Astrocyte of the cerebellum (primary cell): ENCODE measurements around the gene POLR2C.

Experiments
- DNase-seq: peaks from one replicate; pipeline ENCODE4 v3.0.0-alpha.2; 2011; ENCODE audit warnings: low read depth
- H3K4me3 ChIP-seq: 2 replicates; pipeline ENCODE4 v1.5.1; 2011; ENCODE audit warnings: mild to moderate bottlenecking, low read depth, low read length, moderate library complexity
- in situ Hi-C: cut with HindIII; loops from 2 replicates; pipeline ENCODE4 v1.10.0; 2017; ENCODE audit warnings: low sequenced_read_pairs
- TF ChIP-seq, protein P1 (sequence below): IDR thresholded peaks from 2 replicates; pipeline ENCODE4 v1.5.1; 2012; ENCODE audit warnings: low read length, low read depth, moderate library complexity, mild to moderate bottlenecking; ENCODE audit errors: missing control alignments

Gene POLR2C

DNA sequence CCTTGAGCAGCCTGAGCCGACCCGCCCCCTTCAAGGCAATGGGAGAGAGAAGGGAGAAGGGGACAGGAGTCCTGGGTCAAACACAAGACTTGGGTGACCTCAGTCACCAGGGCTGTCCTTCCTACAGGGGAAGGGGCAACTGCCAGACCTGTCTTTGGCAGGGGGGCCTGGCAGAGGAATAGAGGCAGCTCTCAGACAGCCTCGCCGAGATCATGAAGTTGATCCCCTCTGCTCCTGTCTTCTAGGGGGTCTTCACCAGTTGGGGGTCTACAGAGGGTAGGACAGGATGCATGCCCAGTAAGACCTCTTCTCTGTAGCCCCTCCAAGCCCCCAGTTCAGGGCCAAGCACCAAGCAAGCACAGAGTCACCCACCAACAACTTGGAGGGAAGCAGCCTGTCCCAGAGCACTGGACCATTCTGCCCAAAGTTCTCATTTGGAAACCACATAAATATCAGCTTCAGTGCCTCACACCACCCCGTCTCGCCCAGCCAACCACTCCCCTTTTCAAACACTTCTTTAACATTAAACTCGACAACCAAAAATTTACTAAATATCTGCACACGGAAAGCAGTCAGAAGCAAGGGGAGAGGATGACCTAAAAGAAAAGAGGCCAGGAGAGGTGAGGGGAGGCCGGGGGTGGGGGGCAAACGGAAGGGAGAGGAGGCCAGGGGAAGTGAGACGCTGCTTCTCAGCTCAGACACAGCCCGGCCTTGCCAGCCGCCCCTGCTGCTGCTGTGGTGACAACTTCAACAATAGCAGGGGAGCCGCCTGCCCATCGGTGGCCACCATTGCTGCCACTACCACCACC is 16.1 kb downstream of the POLR2C start:
- H3K4me3 ChIP-seq = peak overlapping the region; percentile 46
- no peak for DNase-seq
- TF ChIP-seq, protein P1, sequence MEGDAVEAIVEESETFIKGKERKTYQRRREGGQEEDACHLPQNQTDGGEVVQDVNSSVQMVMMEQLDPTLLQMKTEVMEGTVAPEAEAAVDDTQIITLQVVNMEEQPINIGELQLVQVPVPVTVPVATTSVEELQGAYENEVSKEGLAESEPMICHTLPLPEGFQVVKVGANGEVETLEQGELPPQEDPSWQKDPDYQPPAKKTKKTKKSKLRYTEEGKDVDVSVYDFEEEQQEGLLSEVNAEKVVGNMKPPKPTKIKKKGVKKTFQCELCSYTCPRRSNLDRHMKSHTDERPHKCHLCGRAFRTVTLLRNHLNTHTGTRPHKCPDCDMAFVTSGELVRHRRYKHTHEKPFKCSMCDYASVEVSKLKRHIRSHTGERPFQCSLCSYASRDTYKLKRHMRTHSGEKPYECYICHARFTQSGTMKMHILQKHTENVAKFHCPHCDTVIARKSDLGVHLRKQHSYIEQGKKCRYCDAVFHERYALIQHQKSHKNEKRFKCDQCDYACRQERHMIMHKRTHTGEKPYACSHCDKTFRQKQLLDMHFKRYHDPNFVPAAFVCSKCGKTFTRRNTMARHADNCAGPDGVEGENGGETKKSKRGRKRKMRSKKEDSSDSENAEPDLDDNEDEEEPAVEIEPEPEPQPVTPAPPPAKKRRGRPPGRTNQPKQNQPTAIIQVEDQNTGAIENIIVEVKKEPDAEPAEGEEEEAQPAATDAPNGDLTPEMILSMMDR = no peak
- in situ Hi-C loops = no loop called here

DNA sequence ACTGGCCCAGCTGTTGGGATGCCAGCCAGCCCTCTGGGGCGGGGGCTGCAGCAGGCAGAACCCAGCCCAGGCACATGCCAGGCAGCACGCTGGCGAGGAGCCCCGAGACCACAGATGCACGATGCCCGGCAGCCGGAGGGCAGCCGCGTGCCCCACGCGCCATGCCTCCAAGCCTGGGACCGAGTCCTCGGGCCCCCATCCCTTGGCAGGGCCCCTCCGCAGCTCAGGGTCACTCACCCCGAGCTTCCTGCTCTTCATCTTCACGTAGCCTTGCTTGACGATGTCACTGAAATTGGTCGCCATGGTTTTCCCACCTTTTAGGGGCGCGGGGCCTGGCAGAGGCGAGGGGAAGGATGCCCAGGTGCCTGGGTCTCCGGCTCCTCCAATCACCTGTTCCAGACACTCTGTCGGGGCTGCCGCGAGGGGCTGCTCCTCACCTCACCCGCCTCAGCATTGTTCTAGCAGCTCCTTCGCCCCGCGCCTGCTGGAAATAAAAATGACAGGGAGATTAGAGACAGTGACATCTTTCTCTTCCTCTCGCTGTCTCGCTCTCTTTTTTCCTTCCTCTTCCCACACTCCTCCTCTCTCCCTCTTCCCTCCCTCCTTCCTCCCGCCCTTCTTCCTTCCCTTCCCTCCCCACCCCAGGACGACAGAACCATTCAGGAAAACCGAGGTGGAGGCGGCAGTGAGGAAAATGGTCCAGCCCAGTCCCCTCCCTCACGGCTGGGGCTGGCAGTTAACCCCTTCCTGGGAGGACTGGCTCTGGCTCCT is 16.9 kb downstream of the POLR2C start:
- H3K4me3 ChIP-seq = peak overlapping the region; percentile 46
- in situ Hi-C loops = no loop called here

DNA sequence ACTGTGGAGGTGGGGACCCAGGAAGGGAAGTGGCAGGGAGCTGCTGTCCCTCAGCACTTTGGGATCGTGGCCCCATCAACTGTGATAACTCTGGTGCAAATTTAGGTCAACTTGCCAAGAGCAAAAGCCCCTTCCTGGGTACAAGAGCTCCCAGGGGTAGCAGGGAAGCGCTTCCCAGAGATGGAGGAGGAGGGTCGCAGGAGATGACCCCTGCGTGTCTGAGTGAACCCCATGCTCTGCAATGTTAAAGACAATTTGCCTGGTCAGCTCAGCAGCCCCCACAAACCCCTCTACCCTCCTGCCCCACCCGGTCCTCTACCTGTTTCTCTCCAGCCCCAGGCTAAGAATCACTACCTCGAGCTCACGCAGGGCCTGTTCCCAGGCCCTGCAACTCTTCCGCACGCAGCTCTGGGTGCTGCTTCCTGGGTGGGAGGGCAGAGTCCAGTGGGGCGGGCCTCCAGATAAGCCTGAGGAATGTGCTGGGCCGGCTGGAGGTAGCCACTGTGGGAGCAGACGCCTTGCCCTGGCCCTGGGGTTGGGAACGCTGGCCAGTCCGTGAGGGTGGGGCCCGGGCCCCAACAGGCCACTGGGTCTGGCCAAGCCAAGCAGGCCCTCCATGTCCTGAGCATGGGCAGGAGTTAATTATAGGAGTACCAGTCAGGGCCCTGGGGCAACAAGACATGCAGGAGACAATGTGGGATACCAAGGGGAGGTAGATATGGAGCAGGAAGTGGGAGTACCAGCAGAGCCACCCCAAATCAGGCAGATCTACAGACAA is 17.7 kb downstream of the POLR2C start:
- in situ Hi-C loops = no loop called here
- H3K4me3 ChIP-seq = peak overlapping the region; percentile 46
- no peak for DNase-seq
- TF ChIP-seq, protein P1 = no peak

More for the DNA sequence above, 16.9 kb downstream of the POLR2C start:
- TF ChIP-seq, protein P1 = no peak
- no peak for DNase-seq

DNA sequence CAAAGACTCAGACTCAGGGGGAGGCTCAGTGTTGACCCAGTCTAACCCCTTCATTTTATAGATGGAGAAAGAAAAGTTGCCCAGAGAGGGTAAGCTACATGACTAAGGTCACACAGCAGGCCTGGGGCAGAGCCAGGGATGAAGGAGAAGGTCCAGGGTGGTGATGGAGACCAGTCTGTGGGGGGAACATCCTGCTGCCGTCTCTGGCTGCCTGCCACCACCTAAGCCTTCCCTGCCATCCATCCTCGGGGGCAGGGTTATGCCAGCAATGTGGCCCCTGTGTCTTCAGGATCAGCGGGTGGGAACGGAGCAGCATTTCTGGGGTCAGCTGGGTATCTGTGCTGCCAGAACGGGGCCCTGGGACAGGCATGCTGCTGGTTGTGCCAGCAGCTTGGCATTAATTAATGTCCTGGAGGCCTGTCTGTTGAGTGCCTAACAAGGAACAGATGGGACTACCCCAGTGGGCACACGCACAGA is 18.3 kb downstream of the POLR2C start:
- no peak overlapping the region for H3K4me3 ChIP-seq
- TF ChIP-seq, protein P1 = no peak
- in situ Hi-C loops = no loop called here

DNA sequence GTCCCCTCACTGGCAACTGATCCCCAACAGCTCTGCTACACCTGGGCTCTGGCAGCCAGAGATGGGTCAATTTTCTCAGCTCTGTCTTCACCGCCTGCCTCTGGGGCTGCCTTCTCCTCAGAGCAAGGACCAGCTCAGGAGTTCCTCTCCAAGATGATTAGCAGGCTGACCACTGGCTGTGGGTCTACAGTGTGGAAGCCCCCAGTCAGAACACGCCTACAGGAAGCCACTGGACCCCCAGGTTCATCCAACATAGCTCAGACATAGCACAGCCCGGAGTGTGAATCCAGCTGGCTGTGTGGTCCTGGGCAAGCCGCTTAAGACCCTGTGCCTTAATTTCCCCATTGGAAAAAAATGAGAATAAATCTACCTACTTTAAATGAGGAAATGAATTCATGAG is 18.9 kb downstream of the POLR2C start:
- in situ Hi-C loops = no loop called here
- DNase-seq = no peak
- H3K4me3 ChIP-seq = no peak overlapping the region
- TF ChIP-seq, protein P1 = no peak

More for the DNA sequence above, 18.3 kb downstream of the POLR2C start:
- no peak for DNase-seq
